Panc1 (cell line): ENCODE results near the gene AGPAT4.

Source experiments
- POLR2AphosphoS5 ChIP-seq: IDR thresholded peaks from 2 replicates; pipeline ENCODE4 v1.6.1; 2012; ENCODE audit warnings: mild to moderate bottlenecking, low read depth, low read length, moderate library complexity
- TF ChIP-seq, protein P1 (sequence below): fragments of 450-650 bp; IDR thresholded peaks from 2 replicates; pipeline ENCODE4 v1.5.1; 2017; ENCODE audit warnings: mild to moderate bottlenecking
- TF ChIP-seq, protein P2 (sequence below), 2 experiments: IDR thresholded peaks; 2 replicates each; pipeline ENCODE4 v1.6.1; 2011 to 2012; ENCODE audit warnings: low read depth in 2 of 2, control low read depth in 1 of 2, low read length in 1 of 2, mild to moderate bottlenecking in 1 of 2, moderate library complexity in 1 of 2; ENCODE audit not compliant: insufficient read depth in 1 of 2

DNA sequence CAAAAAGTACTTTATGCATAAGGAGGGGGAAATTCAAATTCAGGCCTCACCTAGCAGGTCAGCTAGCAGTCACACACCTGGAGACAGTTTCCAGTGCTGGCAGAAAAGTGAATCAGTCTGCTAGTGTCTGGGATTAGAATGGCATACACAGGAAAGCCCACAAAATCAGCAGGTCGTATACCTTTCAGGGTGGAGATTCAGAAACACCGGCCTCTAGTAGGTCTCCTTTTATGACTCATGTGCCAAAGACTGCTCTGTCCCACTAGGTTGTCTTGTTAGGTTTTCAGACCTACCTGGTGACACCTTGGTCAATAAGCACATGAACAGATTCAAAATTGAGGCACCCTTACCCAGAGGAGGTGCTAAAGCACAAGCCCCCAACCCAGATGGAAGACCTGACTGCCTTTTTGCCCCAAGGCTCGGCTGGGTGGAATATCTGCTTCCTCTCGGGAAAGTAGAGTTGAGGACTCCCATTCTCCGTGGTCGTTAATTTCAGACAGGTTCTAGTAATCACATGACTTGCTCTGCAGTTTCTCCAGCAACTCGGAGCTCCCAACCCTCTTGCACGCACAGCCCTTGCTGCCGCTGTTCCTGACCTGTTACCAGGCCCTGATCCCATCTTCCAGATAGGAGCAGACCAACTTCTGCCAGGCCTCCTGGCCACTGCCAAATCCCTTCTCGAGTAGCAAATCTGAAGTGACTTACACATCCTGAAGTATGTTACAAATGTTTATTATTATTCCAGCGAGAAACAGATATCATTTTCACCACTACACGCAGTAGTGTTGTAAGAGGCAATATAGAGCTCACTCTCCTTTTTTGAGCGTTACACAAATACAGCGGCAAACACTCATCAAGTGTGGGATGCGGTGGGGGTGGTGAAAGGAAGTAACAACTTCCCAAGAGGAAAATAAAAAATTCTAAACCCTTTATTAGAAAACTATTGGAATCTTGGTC is 46.6 kb downstream of the AGPAT4 start:
- TF ChIP-seq, protein P1, sequence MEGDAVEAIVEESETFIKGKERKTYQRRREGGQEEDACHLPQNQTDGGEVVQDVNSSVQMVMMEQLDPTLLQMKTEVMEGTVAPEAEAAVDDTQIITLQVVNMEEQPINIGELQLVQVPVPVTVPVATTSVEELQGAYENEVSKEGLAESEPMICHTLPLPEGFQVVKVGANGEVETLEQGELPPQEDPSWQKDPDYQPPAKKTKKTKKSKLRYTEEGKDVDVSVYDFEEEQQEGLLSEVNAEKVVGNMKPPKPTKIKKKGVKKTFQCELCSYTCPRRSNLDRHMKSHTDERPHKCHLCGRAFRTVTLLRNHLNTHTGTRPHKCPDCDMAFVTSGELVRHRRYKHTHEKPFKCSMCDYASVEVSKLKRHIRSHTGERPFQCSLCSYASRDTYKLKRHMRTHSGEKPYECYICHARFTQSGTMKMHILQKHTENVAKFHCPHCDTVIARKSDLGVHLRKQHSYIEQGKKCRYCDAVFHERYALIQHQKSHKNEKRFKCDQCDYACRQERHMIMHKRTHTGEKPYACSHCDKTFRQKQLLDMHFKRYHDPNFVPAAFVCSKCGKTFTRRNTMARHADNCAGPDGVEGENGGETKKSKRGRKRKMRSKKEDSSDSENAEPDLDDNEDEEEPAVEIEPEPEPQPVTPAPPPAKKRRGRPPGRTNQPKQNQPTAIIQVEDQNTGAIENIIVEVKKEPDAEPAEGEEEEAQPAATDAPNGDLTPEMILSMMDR = no peak
- no peak for TF ChIP-seq POLR2AphosphoS5
- TF ChIP-seq, protein P2, sequence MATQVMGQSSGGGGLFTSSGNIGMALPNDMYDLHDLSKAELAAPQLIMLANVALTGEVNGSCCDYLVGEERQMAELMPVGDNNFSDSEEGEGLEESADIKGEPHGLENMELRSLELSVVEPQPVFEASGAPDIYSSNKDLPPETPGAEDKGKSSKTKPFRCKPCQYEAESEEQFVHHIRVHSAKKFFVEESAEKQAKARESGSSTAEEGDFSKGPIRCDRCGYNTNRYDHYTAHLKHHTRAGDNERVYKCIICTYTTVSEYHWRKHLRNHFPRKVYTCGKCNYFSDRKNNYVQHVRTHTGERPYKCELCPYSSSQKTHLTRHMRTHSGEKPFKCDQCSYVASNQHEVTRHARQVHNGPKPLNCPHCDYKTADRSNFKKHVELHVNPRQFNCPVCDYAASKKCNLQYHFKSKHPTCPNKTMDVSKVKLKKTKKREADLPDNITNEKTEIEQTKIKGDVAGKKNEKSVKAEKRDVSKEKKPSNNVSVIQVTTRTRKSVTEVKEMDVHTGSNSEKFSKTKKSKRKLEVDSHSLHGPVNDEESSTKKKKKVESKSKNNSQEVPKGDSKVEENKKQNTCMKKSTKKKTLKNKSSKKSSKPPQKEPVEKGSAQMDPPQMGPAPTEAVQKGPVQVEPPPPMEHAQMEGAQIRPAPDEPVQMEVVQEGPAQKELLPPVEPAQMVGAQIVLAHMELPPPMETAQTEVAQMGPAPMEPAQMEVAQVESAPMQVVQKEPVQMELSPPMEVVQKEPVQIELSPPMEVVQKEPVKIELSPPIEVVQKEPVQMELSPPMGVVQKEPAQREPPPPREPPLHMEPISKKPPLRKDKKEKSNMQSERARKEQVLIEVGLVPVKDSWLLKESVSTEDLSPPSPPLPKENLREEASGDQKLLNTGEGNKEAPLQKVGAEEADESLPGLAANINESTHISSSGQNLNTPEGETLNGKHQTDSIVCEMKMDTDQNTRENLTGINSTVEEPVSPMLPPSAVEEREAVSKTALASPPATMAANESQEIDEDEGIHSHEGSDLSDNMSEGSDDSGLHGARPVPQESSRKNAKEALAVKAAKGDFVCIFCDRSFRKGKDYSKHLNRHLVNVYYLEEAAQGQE (IDR thresholded peaks at IDR 0.05; ENCODE audit: insufficient read depth in 1 of 2, low read depth in 2 of 2, low read length in 1 of 2) = no peak
